Kidney (tissue), 14 donors: ENCODE data around the gene CTU1. TPM values are rescaled to one million over a fixed set of nuclear protein-coding genes. Genes with fewer than 3 reads are reported as not detected.

ENCODE experiments used
- DNase-seq, 5 donors: peaks; one replicate each; pipeline ENCODE4 v3.0.0-alpha.2; 2013 to 2020
- FAIRE-seq: peaks from 2 replicates; lab custom pipeline; 2012; peaks lifted over from hg19 to GRCh38; lab: Jason Lieb, UNC
- H3K27ac ChIP-seq, 2 donors: one replicate each; pipeline ENCODE4 v1.7.0; 2013; ENCODE audit warnings: low read depth in 2 of 2, low read length in 2 of 2, inconsistent platforms in 1 of 2
- H3K27me3 ChIP-seq: one replicate; pipeline ENCODE4 v1.7.1; 2013; ENCODE audit warnings: low read length, inconsistent platforms; ENCODE audit not compliant: control insufficient read depth, insufficient read depth
- H3K36me3 ChIP-seq, 3 donors: one replicate each; pipeline versions ENCODE4 v1.7.0 to v1.7.1; 2013; ENCODE audit warnings: low read length in 3 of 3, control low read depth in 1 of 3, inconsistent platforms in 1 of 3; ENCODE audit not compliant: insufficient read depth in 3 of 3, control insufficient read depth in 2 of 3
- H3K4me1 ChIP-seq, 3 donors: one replicate each; pipeline versions ENCODE4 v1.7.0 to v1.7.1; 2013; ENCODE audit warnings: low read length in 3 of 3, inconsistent platforms in 1 of 3, low read depth in 1 of 3; ENCODE audit not compliant: control insufficient read depth in 2 of 3, insufficient read depth in 2 of 3
- H3K4me3 ChIP-seq, 3 donors: one replicate each; pipeline versions ENCODE4 v1.7.0 to v1.8.1; 2013; ENCODE audit warnings: low read length in 3 of 3, control low read depth in 1 of 3, inconsistent platforms in 1 of 3
- H3K9ac ChIP-seq, 3 donors: one replicate each; pipeline versions ENCODE4 v1.7.0 to v1.7.1; 2013; ENCODE audit warnings: low read length in 3 of 3, control low read depth in 1 of 3, inconsistent platforms in 1 of 3
- H3K9me3 ChIP-seq, 3 donors: one replicate each; pipeline versions ENCODE4 v1.7.0 to v1.7.1; 2013; ENCODE audit warnings: low read length in 3 of 3, control low read depth in 1 of 3, inconsistent platforms in 1 of 3; ENCODE audit not compliant: control insufficient read depth in 2 of 3, insufficient read depth in 1 of 3
- intact Hi-C: fragments of 100-400 bp; cut with DNase I; formaldehyde crosslinking; loops from one replicate; pipeline ENCODE4 v1.11.1; 2022
- polyA plus RNA-seq: library from polyadenylated mRNA; stranded (reverse); fragments of 350-450 nt; fragmentation: Illumina TruSeq; extraction: RNeasy Lipid Tissue Mini Kit (QIAGEN cat#74804); gene quantifications from one replicate; pipeline ENCODE4 v1.2.3, GENCODE V29; 2014; ENCODE audit warnings: low read depth, low replicate concordance; ENCODE audit not compliant: insufficient read depth
- total RNA-seq: library from RNA; stranded (reverse); fragmentation: NEBNext Ultra II Directional; extraction: Animal tissue kit (Norgen Biotek cat#: 25700); gene quantifications from one replicate; pipeline ENCODE4 v1.2.1, GENCODE V29; 2021
- TF ChIP-seq, protein P1 (sequence below): IDR thresholded peaks from 3 replicates; pipeline ENCODE4 v1.5.1; 2012; ENCODE audit warnings: mild to moderate bottlenecking, moderate library complexity, borderline replicate concordance; ENCODE audit not compliant: insufficient read depth; ENCODE audit errors: extremely low read depth
- donor health status: control.
- donor health status: control.
- donor health status: control.
- donor health status: control.
- donor health status: control.
- donor health status: DM: yes; HTN: yes; CAD: no.
- donor health status: Normal renal cell carcinoma (clear cell type).

CTU1 gene
- total and polyA plus RNA-seq, 2 donors from 2014 or later = 5.2 to 8.4 TPM

DNA sequence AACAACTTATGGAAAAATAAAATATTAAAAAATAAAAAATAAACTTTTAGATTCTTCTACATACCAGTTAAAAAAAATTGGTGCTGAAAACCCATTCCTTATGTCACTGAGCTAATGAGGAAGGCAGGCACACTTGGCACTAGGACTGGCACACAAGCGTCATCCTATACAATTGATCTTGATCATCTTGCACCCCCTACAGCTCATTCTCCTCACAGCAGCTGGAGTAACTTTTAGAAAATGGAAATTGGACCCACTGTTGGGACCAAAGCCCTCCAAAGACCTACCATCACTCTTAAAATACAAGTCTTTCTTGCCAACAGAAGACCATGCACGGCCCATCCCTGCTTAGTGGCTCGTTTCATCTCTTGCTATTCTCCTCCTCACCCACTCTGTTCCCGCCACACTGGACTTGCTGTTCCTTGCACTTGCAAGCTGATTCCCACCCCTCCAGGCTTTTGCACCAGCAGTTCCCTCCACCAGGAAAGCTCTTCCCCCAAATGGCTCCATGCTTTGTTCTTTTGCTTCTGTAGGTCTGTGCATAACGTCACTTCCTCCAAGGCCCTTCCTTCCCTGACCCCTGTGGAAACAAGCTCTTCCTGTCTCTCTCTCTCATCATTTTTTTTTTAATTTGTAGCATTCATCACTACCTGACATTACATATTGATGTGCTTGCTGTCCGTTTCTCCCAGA is 11.6 kb downstream of the CTU1 start:
- FAIRE-seq (no peak), DNase-seq (peak in 1 of 5 donors; percentile 23)
- Histone ChIP-seq H3K27me3 (no peaks in the 10 kb centered on the region), H3K4me1 (no peaks in the 10 kb centered on the region), H3K9ac (no peak overlapping the region), H3K4me3 (no peak overlapping the region), H3K36me3 (no peaks in the 10 kb centered on the region), H3K9me3 (no peaks in the 10 kb centered on the region), H3K27ac (no peak overlapping the region)
- intact Hi-C loops = no loop called here
- TF ChIP-seq, protein P1, sequence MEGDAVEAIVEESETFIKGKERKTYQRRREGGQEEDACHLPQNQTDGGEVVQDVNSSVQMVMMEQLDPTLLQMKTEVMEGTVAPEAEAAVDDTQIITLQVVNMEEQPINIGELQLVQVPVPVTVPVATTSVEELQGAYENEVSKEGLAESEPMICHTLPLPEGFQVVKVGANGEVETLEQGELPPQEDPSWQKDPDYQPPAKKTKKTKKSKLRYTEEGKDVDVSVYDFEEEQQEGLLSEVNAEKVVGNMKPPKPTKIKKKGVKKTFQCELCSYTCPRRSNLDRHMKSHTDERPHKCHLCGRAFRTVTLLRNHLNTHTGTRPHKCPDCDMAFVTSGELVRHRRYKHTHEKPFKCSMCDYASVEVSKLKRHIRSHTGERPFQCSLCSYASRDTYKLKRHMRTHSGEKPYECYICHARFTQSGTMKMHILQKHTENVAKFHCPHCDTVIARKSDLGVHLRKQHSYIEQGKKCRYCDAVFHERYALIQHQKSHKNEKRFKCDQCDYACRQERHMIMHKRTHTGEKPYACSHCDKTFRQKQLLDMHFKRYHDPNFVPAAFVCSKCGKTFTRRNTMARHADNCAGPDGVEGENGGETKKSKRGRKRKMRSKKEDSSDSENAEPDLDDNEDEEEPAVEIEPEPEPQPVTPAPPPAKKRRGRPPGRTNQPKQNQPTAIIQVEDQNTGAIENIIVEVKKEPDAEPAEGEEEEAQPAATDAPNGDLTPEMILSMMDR = peak; percentile 24

- no peak overlapping the region for H3K27ac ChIP-seq
- no peak overlapping the region for H3K4me3 ChIP-seq
- H3K9ac ChIP-seq = no peak overlapping the region
- TF ChIP-seq, protein P1 = no peak
- no peaks in the 10 kb centered on the region for H3K4me1 ChIP-seq
- intact Hi-C loops = no loop called here
- no peaks in the 10 kb centered on the region for H3K9me3 ChIP-seq
- no peaks in the 10 kb centered on the region for H3K27me3 ChIP-seq
- DNase-seq = peak; percentile 43 to 74 (median 64)
- no peaks in the 10 kb centered on the region for H3K36me3 ChIP-seq
- FAIRE-seq = no peak
Measured at GRCh38 chr19:51094696-51095279, 13.4 kb downstream of the CTU1 start.

- Histone ChIP-seq H3K9ac (no peak overlapping the region), H3K36me3 (no peaks in the 10 kb centered on the region), H3K27ac (no peak overlapping the region), H3K9me3 (no peaks in the 10 kb centered on the region), H3K4me1 (no peaks in the 10 kb centered on the region), H3K27me3 (no peaks in the 10 kb centered on the region), H3K4me3 (no peak overlapping the region)
- TF ChIP-seq, protein P1 = no peak
- peak in 1 of 5 donors; percentile 39 for DNase-seq
- FAIRE-seq = no peak
- intact Hi-C loops = no loop called here
Measured at GRCh38 chr19:51093510-51094345, 14.5 kb downstream of the CTU1 start.
